Endothelial cell (in vitro differentiated cells): ENCODE data around the gene KMT5C. TPM values are rescaled to one million over a fixed set of nuclear protein-coding genes. Genes with fewer than 3 reads are reported as not detected.

Source experiments
- DNase-seq: peaks from one replicate; pipeline ENCODE4 v3.0.0; 2021; ENCODE audit warnings: low spot score
- H3K27ac Mint-ChIP-seq: one replicate; pipeline ENCODE4 v1.8.0; 2021; ENCODE audit warnings: mixed read lengths, inconsistent platforms; ENCODE audit not compliant: unreplicated experiment
- H3K27me3 Mint-ChIP-seq: one replicate; pipeline ENCODE4 v1.8.0; 2021; ENCODE audit warnings: mild to moderate bottlenecking, moderate library complexity, mixed read lengths, inconsistent platforms; ENCODE audit not compliant: unreplicated experiment
- H3K36me3 Mint-ChIP-seq: one replicate; pipeline ENCODE4 v1.8.0; 2021; ENCODE audit warnings: mild to moderate bottlenecking, low read depth, mixed read lengths, inconsistent platforms; ENCODE audit not compliant: unreplicated experiment
- H3K4me1 Mint-ChIP-seq: one replicate; pipeline ENCODE4 v1.8.0; 2021; ENCODE audit warnings: mild to moderate bottlenecking, mixed read lengths, inconsistent platforms; ENCODE audit not compliant: unreplicated experiment
- H3K4me3 Mint-ChIP-seq: one replicate; pipeline ENCODE4 v1.8.0; 2021; ENCODE audit warnings: mild to moderate bottlenecking, mixed read lengths, inconsistent platforms; ENCODE audit not compliant: unreplicated experiment
- H3K9me3 Mint-ChIP-seq: one replicate; pipeline ENCODE4 v1.8.0; 2021; ENCODE audit warnings: mixed read lengths, inconsistent platforms; ENCODE audit not compliant: unreplicated experiment
- total RNA-seq: library from RNA; stranded (reverse); fragmentation: NEBNext Ultra II Directional; extraction: Animal tissue kit (Norgen Biotek cat#: 25700); gene quantifications from one replicate; pipeline ENCODE4 v1.2.1, GENCODE V29; 2021; ENCODE audit not compliant: unreplicated experiment
- TF ChIP-seq, protein P1 (sequence below): fragments of 200-600 bp; sonication (generic); IDR thresholded peaks from one replicate; pipeline ENCODE4 v1.5.0; 2021; ENCODE audit warnings: antibody characterized with exemption; ENCODE audit not compliant: unreplicated experiment

The KMT5C gene
- total RNA-seq, 1 donor from 2014 or later = 18.4 TPM

DNA sequence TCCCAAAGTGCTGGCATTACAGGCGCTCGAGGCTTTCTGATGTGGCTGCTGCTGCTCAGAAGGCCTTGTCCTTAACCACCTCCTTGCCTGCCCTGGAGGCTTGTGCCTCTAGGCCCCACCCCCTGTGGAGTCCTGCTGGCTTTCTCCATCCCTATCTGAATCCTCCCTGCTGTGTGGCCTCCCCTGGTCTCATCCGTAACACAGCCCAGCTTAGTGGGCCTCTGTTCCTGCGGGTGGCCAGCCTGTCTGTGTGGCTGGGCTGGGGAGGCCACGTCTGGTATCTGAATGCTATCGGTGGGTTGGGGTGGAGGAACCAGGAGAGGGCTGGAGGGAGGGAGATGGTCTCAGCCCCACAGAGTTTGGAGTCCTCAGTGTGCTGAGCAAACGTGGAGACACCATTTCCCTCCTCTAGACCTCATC is 50.8 kb downstream of the KMT5C start:
- DNase-seq = no peak
- TF ChIP-seq, protein P1, sequence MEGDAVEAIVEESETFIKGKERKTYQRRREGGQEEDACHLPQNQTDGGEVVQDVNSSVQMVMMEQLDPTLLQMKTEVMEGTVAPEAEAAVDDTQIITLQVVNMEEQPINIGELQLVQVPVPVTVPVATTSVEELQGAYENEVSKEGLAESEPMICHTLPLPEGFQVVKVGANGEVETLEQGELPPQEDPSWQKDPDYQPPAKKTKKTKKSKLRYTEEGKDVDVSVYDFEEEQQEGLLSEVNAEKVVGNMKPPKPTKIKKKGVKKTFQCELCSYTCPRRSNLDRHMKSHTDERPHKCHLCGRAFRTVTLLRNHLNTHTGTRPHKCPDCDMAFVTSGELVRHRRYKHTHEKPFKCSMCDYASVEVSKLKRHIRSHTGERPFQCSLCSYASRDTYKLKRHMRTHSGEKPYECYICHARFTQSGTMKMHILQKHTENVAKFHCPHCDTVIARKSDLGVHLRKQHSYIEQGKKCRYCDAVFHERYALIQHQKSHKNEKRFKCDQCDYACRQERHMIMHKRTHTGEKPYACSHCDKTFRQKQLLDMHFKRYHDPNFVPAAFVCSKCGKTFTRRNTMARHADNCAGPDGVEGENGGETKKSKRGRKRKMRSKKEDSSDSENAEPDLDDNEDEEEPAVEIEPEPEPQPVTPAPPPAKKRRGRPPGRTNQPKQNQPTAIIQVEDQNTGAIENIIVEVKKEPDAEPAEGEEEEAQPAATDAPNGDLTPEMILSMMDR = no peak
- Mint-ChIP-seq H3K9me3 (no peaks in the 10 kb centered on the region), H3K36me3 (peaks cover 18% of the 10 kb centered on the region), H3K27me3 (peaks cover 26% of the 10 kb centered on the region), H3K27ac (no peak overlapping the region), H3K4me3 (peak overlapping the region; percentile 26), H3K4me1 (peaks cover 20% of the 10 kb centered on the region)

DNA sequence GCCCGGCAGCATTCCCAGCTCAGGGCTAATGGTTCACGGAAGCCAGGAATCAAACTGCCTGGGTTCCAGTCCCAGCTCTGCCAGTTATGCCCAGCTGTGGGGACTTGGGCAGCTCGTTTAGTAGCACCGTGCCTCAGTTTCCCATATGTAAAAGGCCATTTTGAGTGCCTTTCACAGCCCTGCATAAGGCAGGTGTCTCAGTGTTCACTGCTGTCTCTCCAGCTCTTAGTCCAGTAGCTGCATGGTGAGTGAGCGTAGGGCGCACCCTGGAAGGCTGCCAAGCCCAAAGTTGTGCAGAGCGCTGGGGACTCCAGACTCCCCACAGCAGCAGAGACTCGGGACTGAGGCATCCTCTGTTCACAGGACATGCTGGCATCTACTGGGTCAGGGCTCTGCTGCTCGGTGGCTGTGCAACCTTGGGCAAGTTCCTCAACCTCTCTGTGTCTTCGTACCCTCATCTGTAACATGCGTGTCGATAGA is 51.6 kb downstream of the KMT5C start:
- H3K4me1 Mint-ChIP-seq = peaks cover 14% of the 10 kb centered on the region
- H3K27me3 Mint-ChIP-seq = peaks cover 20% of the 10 kb centered on the region
- TF ChIP-seq, protein P1 = no peak
- no peak overlapping the region for H3K4me3 Mint-ChIP-seq
- peaks cover 16% of the 10 kb centered on the region for H3K36me3 Mint-ChIP-seq
- no peak for DNase-seq
- H3K27ac Mint-ChIP-seq = no peak overlapping the region
- no peaks in the 10 kb centered on the region for H3K9me3 Mint-ChIP-seq

DNA sequence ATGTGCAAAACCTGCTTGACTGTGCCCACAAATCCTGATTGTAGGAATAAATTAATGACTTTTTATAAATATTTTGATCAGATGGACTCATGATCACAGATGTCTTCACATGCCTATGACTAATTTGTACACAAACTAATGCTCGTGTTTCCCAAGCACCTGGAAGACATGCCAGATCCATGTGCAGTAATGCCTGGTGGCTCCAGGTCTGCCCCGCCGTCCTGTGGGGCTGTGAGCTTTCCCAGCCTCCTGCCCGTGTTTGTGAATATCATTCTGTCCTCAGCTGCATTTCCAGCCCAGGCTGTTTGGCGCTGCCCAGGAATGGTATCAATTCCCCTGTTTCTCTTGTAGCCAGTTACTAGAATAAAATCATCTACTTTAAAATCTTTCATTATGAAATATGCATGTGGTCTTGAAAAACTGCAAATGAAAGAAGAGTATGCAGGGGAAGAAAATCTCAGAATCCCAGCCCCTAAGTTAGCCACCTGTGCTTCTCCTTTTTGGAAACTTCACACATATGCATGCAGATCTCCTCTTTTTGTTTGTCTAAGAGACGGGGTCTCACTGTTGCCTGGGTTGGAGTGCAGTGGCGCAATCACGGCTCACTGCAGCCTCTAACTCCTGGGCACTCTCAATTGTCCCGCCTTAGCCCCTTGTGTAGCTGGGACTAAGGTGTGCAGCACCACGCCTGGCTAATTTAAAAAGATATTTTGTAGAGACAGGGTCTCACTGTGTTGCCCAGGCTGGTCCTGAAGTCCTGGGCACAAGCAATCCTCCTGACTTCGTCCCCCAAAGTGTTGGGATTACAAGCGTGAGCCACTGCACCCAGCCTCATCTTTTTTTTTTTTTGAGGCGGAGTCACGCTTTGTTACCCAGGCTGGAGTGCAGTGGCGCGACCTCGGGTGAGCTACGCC is 52.3 kb downstream of the KMT5C start:
- Mint-ChIP-seq H3K9me3 (no peaks in the 10 kb centered on the region), H3K36me3 (peaks cover 10% of the 10 kb centered on the region), H3K4me1 (peaks cover 7% of the 10 kb centered on the region), H3K27ac (no peak overlapping the region), H3K27me3 (peaks cover 14% of the 10 kb centered on the region), H3K4me3 (no peak overlapping the region)
- DNase-seq = no peak
- TF ChIP-seq, protein P1 = no peak

DNA sequence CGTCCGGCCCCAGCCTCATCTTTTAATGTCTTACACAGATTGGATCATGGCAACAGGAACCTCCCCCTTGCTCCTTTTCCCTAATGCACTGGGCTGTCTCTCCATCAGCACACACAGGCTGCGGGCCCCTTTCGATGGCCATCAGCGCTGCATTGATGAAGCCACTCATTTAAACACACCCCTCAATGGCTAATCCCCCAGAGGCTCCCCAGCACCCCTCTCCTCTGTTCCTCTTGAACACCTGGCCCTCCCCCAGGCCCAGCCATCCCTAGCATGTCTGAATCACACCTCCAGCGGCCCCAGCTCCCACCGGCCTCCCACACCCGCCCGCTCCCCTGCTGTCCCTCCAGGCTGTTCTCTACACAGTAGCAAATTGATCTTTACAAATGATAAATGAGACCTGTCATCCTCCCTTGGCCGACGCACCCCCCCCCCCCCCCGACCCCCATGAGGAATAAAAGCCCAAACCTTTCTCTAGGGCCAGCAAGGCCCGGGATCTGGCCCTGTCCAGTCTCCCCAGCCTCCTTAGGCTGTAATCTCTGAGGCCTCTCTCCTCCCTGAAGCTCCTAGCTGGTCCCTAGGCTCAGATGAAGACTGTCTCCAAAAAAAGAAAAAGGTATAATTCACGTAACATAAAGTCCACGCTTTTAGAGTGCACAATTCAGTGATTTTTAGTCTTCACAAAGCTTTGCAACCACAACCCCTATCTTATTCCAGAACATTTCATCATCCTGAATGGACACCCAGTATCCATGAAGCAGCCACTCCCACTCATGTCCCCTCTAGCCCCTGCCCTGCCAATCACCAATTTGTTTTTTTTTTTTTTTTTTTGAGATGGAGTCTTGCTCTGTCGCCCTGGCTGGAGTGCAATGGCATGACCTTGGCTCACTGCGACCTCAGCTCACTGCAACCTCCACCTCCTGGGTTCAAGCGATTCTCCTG is 53.4 kb downstream of the KMT5C start:
- Mint-ChIP-seq H3K36me3 (peaks cover 10% of the 10 kb centered on the region), H3K4me3 (peak overlapping the region; percentile 7), H3K27me3 (peaks cover 8% of the 10 kb centered on the region), H3K4me1 (peaks cover 5% of the 10 kb centered on the region), H3K9me3 (no peaks in the 10 kb centered on the region), H3K27ac (peak overlapping the region; percentile 13)
- no peak for DNase-seq
- TF ChIP-seq, protein P1 = no peak

Other genes starting within 250 kb of the KMT5C start
- gene PPP1R12C, start 222.2 kb upstream of the KMT5C start, total RNA-seq = 136 TPM
- gene TNNT1, start 190.7 kb upstream of the KMT5C start, total RNA-seq = 2.8 TPM
- not detected for gene TNNI3, start 182.1 kb upstream of the KMT5C start, total RNA-seq
- 2.2 TPM for gene DNAAF3, start 173.3 kb upstream of the KMT5C start, total RNA-seq
- 1.6 TPM for gene SYT5, start 159.6 kb upstream of the KMT5C start, total RNA-seq
- gene PTPRH, start 130.4 kb upstream of the KMT5C start, total RNA-seq = not detected
- 4.1 TPM for gene TMEM86B, start 111.1 kb upstream of the KMT5C start, total RNA-seq
- 65.6 TPM for gene PPP6R1, start 80.9 kb upstream of the KMT5C start, total RNA-seq
- 24.6 TPM for gene HSPBP1, start 59.8 kb upstream of the KMT5C start, total RNA-seq
- gene BRSK1, start 55.9 kb upstream of the KMT5C start, total RNA-seq = 14.1 TPM
- gene TMEM150B, start 14.5 kb upstream of the KMT5C start, total RNA-seq = not detected
- not detected for gene COX6B2, start 14.8 kb downstream of the KMT5C start, total RNA-seq
- not detected for gene GARIN5B, start 23.4 kb downstream of the KMT5C start, total RNA-seq
- gene IL11, start 30.6 kb downstream of the KMT5C start, total RNA-seq = 0.21 TPM
- not detected for gene TMEM190, start 37.0 kb downstream of the KMT5C start, total RNA-seq
- 0.64 TPM for gene TMEM238, start 44.4 kb downstream of the KMT5C start, total RNA-seq
- gene RPL28, start 46.1 kb downstream of the KMT5C start, total RNA-seq = 3,792 TPM
- 56.2 TPM for gene UBE2S, start 67.9 kb downstream of the KMT5C start, total RNA-seq
- not detected for gene SHISA7, start 103.4 kb downstream of the KMT5C start, total RNA-seq
- gene ISOC2, start 121.8 kb downstream of the KMT5C start, total RNA-seq = 20.2 TPM
- gene C19orf85, start 124.9 kb downstream of the KMT5C start, total RNA-seq = not detected
- 8.7 TPM for gene ZNF628, start 136.7 kb downstream of the KMT5C start, total RNA-seq
- 37.7 TPM for gene NAT14, start 145.3 kb downstream of the KMT5C start, total RNA-seq
- gene SSC5D, start 148.6 kb downstream of the KMT5C start, total RNA-seq = 0.95 TPM
- gene SBK2, start 197.3 kb downstream of the KMT5C start, total RNA-seq = 0.69 TPM
- gene SBK3, start 205.7 kb downstream of the KMT5C start, total RNA-seq = 3.6 TPM
- 36.4 TPM for gene ZNF579, start 241.0 kb downstream of the KMT5C start, total RNA-seq